Measurements from ENCODE around the gene NDUFS7. TPM values are rescaled to one million over a fixed set of nuclear protein-coding genes. Genes with fewer than 3 reads are reported as not detected.

NDUFS7 gene
- total and polyA plus RNA-seq, 9 of the 15 experiments (the other 6 are each of a cell fraction or from before 2014, with no cell fraction given): 6.0 to 271 (median 60.6) TPM

GRCh38 chr19:1383312-1384084 lies at the start of gene NDUFS7 (continued):
- TF ChIP-seq BCLAF1 (IDR thresholded peaks at IDR 0.05; ENCODE audit: borderline replicate concordance in 1 of 2, control insufficient read depth in 1 of 2, low read depth in 2 of 2, low read length in 1 of 2): peak in 1 of 2 experiments; percentile 98; a peak in 2 of 4 replicates
- peak; percentile 99 for TF ChIP-seq AFF4 (CRISPR knock-in tag; IDR thresholded peaks at IDR 0.05)
- peak; percentile 85; the same call in 1 of the 2 replicates for TF ChIP-seq SREBF1 (IDR thresholded peaks at IDR 0.05; ENCODE audit: borderline replicate concordance, low read depth, low read length)
- no peak for TF ChIP-seq CUX1 (CRISPR knock-in tag; IDR thresholded peaks at IDR 0.05)
- TF ChIP-seq ZNF324 (CRISPR knock-in tag; IDR thresholded peaks at IDR 0.05): peak; percentile 49
- no peak for TF ChIP-seq ARID2 (IDR thresholded peaks at IDR 0.05)
- peak; percentile 74 for TF ChIP-seq MXD1 (CRISPR knock-in tag; IDR thresholded peaks at IDR 0.05; ENCODE audit: borderline replicate concordance, poor library complexity, severe bottlenecking)
- peak; percentile 90 for TF ChIP-seq MTA1 (IDR thresholded peaks at IDR 0.05; ENCODE audit: borderline replicate concordance)
- no peak for TF ChIP-seq COPS2 (conservative IDR thresholded peaks at IDR 0.05)
- TF ChIP-seq PATZ1 (CRISPR knock-in tag; IDR thresholded peaks at IDR 0.05; ENCODE audit: borderline replicate concordance): no peak
